Spinal cord (tissue), 10 donors: Measurements from ENCODE around the gene MRPS27. TPM values are rescaled to one million over a fixed set of nuclear protein-coding genes. Genes with fewer than 3 reads are reported as not detected.

Experiments
- DNase-seq, 6 donors: peaks; one replicate each; pipeline versions ENCODE4 v3.0.0 to v3.0.0-alpha.2; 2013 to 2015; ENCODE audit warnings: low spot score in 6 of 6, low read depth in 4 of 6
- H3K27ac ChIP-seq: one replicate; pipeline ENCODE4 v1.5.1; 2013; ENCODE audit warnings: low read depth, low read length, control low read depth
- H3K27me3 ChIP-seq: one replicate; pipeline ENCODE4 v1.6.1; 2013; ENCODE audit warnings: low read length; ENCODE audit not compliant: control insufficient read depth, insufficient read depth
- H3K36me3 ChIP-seq: one replicate; pipeline ENCODE4 v1.6.1; 2013; ENCODE audit warnings: low read length; ENCODE audit not compliant: control insufficient read depth, insufficient read depth
- H3K4me1 ChIP-seq: one replicate; pipeline ENCODE4 v1.6.1; 2013; ENCODE audit warnings: low read length; ENCODE audit not compliant: control insufficient read depth, insufficient read depth
- H3K4me3 ChIP-seq: one replicate; pipeline ENCODE4 v1.5.1; 2013; ENCODE audit warnings: low read depth, low read length, control low read depth
- H3K9me3 ChIP-seq: one replicate; pipeline ENCODE4 v1.6.1; 2013; ENCODE audit warnings: low read length; ENCODE audit not compliant: control insufficient read depth, insufficient read depth
- WGBS: methylation state at CpG from one replicate; pipeline ENCODE4 v1.1.5; 2013; ENCODE audit warnings: missing lambda C conversion rate; ENCODE audit not compliant: insufficient coverage; 5-methylcytosine and 5-hydroxymethylcytosine counted together
- polyA plus RNA-seq, 2 donors: library from polyadenylated mRNA; unstranded; fragments of 120-200 nt; gene quantifications; one replicate each; pipeline ENCODE4 v1.2.1, GENCODE V29; 2013; ENCODE audit not compliant: insufficient read length in 2 of 2
- total RNA-seq, 2 donors: library from RNA; depleted of rRNA in 1 of 2; stranded (reverse); fragments of 120-200 nt in 1 of 2; fragments of >200 nt in 1 of 2; gene quantifications; one replicate each; pipeline versions ENCODE4 v1.2.3 to v1.2.4, GENCODE V29; 2013 to 2014
- donor health status: healthy.

The MRPS27 gene
- total and polyA plus RNA-seq, 4 donors: 49.4 to 58.8 (median 51.8) TPM

DNA sequence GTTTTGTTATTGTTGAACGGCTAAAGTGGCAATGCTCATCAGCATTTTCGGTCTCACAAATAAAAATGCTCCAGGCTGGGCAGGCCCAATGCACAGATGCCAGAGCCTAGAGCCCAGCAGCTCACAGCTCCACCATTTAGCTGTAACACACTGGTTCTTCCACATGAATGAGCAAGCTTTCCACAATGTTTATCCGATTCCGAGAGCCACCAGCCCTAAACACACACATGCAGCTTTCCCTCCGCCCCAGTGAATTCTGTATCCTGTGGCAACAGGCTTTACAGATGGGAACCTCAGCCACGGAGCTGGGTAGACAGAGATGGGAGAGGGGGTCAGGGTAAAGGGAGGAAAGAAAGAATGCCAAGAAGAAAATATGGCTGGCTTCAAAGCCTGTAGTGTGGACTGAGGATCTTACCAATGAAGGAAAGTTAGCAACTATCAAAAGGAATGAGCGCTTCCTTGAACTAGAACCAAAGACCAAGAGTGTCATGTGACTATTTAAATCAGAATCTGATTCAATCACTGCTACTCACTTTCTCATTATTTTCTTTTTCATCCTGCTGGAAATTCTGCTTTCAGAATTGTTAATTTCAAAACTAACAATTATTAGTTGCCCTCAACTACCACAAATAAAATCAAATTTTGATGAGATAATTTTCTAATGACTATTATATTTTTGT lies 77.1 kb downstream of the MRPS27 start:
- Histone ChIP-seq H3K4me3 (no peak overlapping the region), H3K9me3 (no peaks in the 10 kb centered on the region), H3K27ac (peak overlapping the region; percentile 77), H3K4me1 (peaks cover 10% of the 10 kb centered on the region), H3K27me3 (no peaks in the 10 kb centered on the region), H3K36me3 (no peaks in the 10 kb centered on the region)
- peak in 3 of 6 donors; percentile 42 to 83 (median 80) for DNase-seq
- WGBS: 25% methylated on average over 4 of the region's 7 CpGs

DNA sequence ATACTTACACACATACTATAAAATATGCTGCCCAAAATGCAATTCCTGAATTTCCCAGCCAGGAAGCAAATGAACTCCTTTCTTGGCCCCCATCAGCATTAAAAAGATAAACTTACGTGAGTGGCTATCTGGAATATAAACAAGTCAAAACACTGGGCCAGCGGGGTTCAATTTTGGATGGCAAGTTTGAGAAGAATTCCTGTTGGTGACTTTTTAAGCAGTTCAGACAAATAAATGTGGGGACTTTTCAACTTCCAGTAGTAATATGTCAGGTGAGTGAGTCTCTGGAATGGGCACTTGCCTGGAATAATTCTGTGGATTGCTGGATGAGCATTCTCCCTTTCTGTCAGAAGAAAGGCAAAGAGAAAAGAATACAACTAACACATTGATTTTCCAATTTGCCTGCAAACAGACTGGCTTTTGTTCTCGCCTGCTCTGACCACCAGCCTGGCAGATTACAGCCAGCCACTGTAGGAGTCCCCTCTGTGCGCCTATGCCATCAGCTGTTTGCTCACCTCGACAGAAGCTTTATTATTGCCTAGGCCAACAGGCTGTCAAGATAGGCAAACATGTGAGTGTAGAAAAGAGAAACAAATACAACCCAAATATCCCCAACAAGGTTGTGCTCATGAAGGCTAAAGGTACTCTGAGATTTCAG lies 78.6 kb downstream of the MRPS27 start:
- H3K4me1 ChIP-seq: peaks cover 10% of the 10 kb centered on the region
- WGBS: 43% methylated on average over 2 of the region's 5 CpGs
- no peak overlapping the region for H3K4me3 ChIP-seq
- H3K9me3 ChIP-seq: no peaks in the 10 kb centered on the region
- H3K27me3 ChIP-seq: no peaks in the 10 kb centered on the region
- peak in 3 of 6 donors; percentile 44 to 75 (median 72) for DNase-seq
- H3K27ac ChIP-seq: peak overlapping the region; percentile 50
- H3K36me3 ChIP-seq: peaks cover 3% of the 10 kb centered on the region

DNA sequence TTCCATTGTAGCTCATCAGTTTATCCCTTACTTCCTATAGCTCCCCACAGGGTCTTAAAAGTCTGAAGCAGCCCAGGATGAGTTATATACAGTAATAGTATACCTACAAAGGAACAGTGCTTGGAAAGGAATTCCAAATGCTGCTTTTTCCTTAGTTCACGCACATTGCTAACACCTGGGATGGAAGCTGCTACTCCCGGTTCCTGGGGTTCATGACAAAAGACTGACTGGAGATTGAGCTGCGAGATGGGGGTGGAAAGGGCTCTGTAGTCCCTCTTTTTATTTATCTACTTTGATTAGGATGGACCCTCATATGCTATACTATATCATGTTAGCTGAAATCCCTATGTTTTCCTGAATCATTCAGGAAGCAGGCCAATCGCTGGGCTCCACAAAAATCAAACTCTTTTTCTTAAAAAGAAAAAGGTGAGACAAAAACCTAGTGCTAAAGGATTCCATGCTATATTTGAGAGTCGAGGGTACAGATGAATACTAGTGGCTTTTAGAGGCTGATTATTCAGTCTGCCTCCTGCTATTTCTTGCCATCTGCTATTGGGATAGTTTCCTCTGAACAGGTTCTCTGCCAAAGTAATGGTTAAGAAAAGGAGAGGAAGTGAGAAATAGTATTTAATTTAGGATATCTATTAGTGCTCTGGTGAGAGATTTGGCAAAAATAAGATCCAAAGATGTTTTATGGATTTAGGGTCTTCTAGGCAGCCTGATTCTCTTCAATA lies 81.2 kb downstream of the MRPS27 start:
- Histone ChIP-seq H3K27me3 (no peaks in the 10 kb centered on the region), H3K4me3 (no peak overlapping the region), H3K4me1 (peaks cover 10% of the 10 kb centered on the region), H3K27ac (no peak overlapping the region), H3K36me3 (peaks cover 3% of the 10 kb centered on the region), H3K9me3 (no peaks in the 10 kb centered on the region)
- peak in 1 of 6 donors; percentile 47 for DNase-seq
- no CpG with 5 or more reads among the region's 5 CpGs for WGBS

DNA sequence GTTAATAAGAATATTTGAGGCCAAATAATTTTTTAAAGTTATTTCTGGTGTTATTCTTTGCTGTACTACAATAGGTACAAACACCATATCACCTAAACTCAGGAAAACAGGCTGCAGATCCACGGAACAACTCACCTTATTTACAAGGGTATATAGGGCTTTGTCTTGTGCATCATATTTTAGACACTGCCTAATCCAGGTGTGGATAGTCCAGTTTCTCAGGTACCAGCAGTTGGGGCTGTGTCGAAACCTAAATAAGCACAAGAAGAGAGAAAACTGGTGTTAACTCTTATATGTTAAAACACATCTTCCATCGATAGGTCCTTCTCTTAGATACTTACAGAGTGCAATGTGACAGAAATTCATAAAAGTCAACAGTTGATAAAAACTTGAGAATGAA lies 82.2 kb downstream of the MRPS27 start:
- Histone ChIP-seq H3K27ac (no peak overlapping the region), H3K9me3 (no peaks in the 10 kb centered on the region), H3K36me3 (peaks cover 3% of the 10 kb centered on the region), H3K4me1 (peaks cover 9% of the 10 kb centered on the region), H3K4me3 (no peak overlapping the region), H3K27me3 (no peaks in the 10 kb centered on the region)
- WGBS: no CpG with 5 or more reads among the region's 3 CpGs
- no peak for DNase-seq

DNA sequence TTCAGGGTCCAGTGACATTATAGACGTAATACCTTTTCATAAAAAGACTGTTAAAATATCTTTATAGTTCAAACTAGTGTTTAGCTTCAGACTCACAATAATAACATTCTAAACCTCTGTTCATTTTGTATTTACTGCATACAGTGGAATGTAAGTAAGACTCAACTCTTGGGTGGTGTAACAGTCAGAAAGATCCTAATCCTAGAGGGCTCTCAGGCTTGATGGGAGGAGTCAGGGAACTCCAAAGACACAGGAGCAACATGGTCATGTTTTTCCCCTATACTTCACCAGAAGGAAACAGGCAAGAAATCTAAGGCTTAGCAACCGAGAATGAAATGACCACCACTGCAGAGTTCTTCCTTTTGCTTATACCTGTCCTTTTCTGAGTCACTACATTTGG lies 82.6 kb downstream of the MRPS27 start:
- Histone ChIP-seq H3K36me3 (peaks cover 3% of the 10 kb centered on the region), H3K4me3 (no peak overlapping the region), H3K9me3 (no peaks in the 10 kb centered on the region), H3K27ac (no peak overlapping the region), H3K27me3 (no peaks in the 10 kb centered on the region), H3K4me1 (peaks cover 5% of the 10 kb centered on the region)
- DNase-seq: no peak
- WGBS: no CpG with 5 or more reads among the region's 2 CpGs

DNA sequence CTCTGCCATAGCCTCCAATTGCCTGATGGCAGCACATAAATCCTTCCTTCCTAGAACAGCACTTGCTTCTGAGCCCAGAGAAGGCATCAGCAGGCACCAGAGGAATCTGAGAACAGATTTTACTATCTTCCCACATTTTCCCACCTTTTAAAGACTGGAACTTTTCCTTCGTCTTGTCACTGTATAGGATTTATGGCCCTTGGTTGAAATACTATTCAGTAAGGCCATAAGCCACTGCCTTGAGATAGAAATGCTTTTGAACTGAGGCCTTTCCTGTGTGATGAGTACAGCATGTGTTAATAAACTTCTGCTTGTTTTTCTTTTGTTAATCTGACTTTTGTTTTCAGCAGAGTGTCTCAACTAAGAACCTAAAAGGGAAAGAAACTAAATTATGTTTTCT lies 84.3 kb downstream of the MRPS27 start:
- no peaks in the 10 kb centered on the region for H3K4me1 ChIP-seq
- WGBS: no CpG with 5 or more reads among the region's 1 CpG
- no peak overlapping the region for H3K27ac ChIP-seq
- no peak overlapping the region for H3K4me3 ChIP-seq
- peaks cover 3% of the 10 kb centered on the region for H3K36me3 ChIP-seq
- no peaks in the 10 kb centered on the region for H3K27me3 ChIP-seq
- DNase-seq: peak in 1 of 6 donors; percentile 10
- H3K9me3 ChIP-seq: no peaks in the 10 kb centered on the region

DNA sequence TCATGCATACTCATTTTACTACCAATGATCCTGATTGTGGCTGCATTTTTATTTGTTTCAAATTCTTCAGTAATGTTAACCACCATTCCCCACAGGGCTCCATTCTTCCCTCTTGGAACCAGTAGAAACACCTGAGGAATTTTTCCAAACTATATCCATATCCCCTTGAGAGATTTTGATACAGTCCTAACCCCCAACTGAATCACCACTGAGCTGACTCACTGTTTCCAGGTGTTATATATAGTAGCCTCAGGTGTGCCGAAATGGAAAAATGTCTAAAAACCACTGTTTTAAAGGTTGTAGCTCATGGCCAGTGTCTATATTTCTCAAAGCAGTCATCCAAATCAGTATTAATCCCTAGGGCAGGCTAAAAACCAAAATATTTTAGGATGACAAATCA lies 85.2 kb downstream of the MRPS27 start:
- DNase-seq: no peak
- H3K27me3 ChIP-seq: no peaks in the 10 kb centered on the region
- no peaks in the 10 kb centered on the region for H3K4me1 ChIP-seq
- no peak overlapping the region for H3K27ac ChIP-seq
- H3K36me3 ChIP-seq: peaks cover 3% of the 10 kb centered on the region
- no peaks in the 10 kb centered on the region for H3K9me3 ChIP-seq
- H3K4me3 ChIP-seq: no peak overlapping the region
- WGBS: no CpG with 5 or more reads among the region's 1 CpG

DNA sequence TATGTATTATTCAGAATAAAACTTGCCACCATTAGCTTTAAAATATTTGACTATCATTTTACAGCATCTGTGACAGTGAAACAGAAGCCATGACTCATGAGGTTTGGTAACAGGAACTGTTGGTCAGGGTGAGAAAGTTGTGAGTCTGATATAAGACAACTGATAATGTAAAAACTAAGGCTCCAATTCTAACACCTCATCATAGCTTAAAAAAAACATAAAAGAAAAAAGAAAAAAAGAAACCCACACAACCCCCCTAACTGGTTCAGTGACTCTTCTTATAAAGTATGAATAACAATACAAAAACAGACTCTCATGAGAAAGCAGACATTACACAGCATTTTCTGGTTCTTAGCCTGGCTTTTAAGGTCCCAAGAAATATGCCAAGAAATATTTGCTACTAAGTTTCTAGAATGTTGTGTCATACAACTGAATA lies 85.8 kb downstream of the MRPS27 start:
- H3K27ac ChIP-seq: no peak overlapping the region
- H3K4me3 ChIP-seq: no peak overlapping the region
- peaks cover 3% of the 10 kb centered on the region for H3K36me3 ChIP-seq
- no peaks in the 10 kb centered on the region for H3K27me3 ChIP-seq
- DNase-seq: no peak
- H3K9me3 ChIP-seq: no peaks in the 10 kb centered on the region
- H3K4me1 ChIP-seq: no peaks in the 10 kb centered on the region

DNA sequence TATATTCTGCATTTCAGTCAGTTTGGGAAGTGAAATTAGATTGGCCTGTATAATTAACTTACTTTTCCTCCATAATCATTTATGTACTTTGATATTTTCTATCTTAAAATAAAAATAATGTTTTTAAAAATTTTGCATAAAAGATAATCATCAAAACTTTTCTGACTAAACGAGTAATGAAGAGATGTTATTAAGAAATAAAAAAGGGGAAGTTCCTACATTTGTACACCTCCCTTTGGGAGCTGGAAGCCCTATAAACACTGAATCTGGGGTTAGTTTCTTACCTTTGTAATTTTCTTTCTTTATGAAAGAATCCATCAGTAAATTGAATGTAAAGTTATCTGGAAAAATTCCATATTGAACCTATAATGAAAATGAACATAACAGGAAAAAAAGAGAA lies 86.2 kb downstream of the MRPS27 start:
- no peaks in the 10 kb centered on the region for H3K4me1 ChIP-seq
- peaks cover 3% of the 10 kb centered on the region for H3K36me3 ChIP-seq
- H3K27ac ChIP-seq: no peak overlapping the region
- H3K4me3 ChIP-seq: no peak overlapping the region
- DNase-seq: no peak
- no CpG with 5 or more reads among the region's 1 CpG for WGBS
- no peaks in the 10 kb centered on the region for H3K27me3 ChIP-seq
- H3K9me3 ChIP-seq: no peaks in the 10 kb centered on the region
